Measurements from ENCODE around the gene NBEAL2.
A peak's percentile ranks its signal among the peaks of the same experiment; 100 is the strongest.

- no peak for TF ChIP-seq ZFP3 (tag by site-specific recombination; IDR thresholded peaks at IDR 0.05; ENCODE audit: low read depth)
- TF ChIP-seq ZNF561 (tag by site-specific recombination; IDR thresholded peaks at IDR 0.05; ENCODE audit: borderline replicate concordance) = no peak
- TF ChIP-seq CTCF (tag by site-specific recombination; IDR thresholded peaks at IDR 0.05) = no peak
- no peak for TF ChIP-seq ZNF449 (tag by site-specific recombination; IDR thresholded peaks at IDR 0.05)
- no peak for TF ChIP-seq GLI4 (tag by site-specific recombination; IDR thresholded peaks at IDR 0.05)
- no peak for TF ChIP-seq ZNF239 (tag by site-specific recombination; IDR thresholded peaks at IDR 0.05)
- TF ChIP-seq ZBTB1 (tag by site-specific recombination; IDR thresholded peaks at IDR 0.05) = no peak
- peak; percentile 63 for TF ChIP-seq OSR2 (tag by site-specific recombination; IDR thresholded peaks at IDR 0.05)
- no peak for TF ChIP-seq ZNF548 (tag by site-specific recombination; IDR thresholded peaks at IDR 0.05)
- no peak for TF ChIP-seq ZNF704 (tag by site-specific recombination; IDR thresholded peaks at IDR 0.05)
- TF ChIP-seq ZNF514 (tag by site-specific recombination; IDR thresholded peaks at IDR 0.05) = no peak
- TF ChIP-seq ZNF776 (tag by site-specific recombination; IDR thresholded peaks at IDR 0.05; ENCODE audit: borderline replicate concordance) = no peak
- no peak for TF ChIP-seq ZBTB48 (tag by site-specific recombination; IDR thresholded peaks at IDR 0.05)
These were observed 56.2 kb downstream of the NBEAL2 start for GRCh38 chr3:47035645-47036044.

Measured in HEK293 (cell line).